ENCODE results near the gene PRKAR1A.

PRKAR1A gene

GRCh38 chr17:68505951-68506350, 6.3 kb upstream of the PRKAR1A start:
- H3K4me3 ChIP-seq (ENCODE audit: low read depth in 1 of 2, low read length in 1 of 2): no peak overlapping the region
- H3K36me3 ChIP-seq: no peaks in the 10 kb centered on the region
- H3K27ac ChIP-seq: peak overlapping the region; percentile 69
- no peaks in the 10 kb centered on the region for H3K9me3 ChIP-seq
- no peaks in the 10 kb centered on the region for H3K27me3 ChIP-seq
- H3K4me1 ChIP-seq (ENCODE audit: control insufficient read depth in 1 of 2, insufficient read depth in 1 of 2, low read depth in 1 of 2, low read length in 1 of 2): peaks cover 52 to 65% of the 10 kb centered on the region in 2 experiments
- no peak for TF ChIP-seq CTCF (IDR thresholded peaks at IDR 0.05)

GRCh38 chr17:68507576-68507975, 4.7 kb upstream of the PRKAR1A start:
- Histone ChIP-seq H3K36me3 (no peaks in the 10 kb centered on the region), H3K4me1 (ENCODE audit: control insufficient read depth in 1 of 2, insufficient read depth in 1 of 2, low read depth in 1 of 2, low read length in 1 of 2) (peaks cover 53 to 66% of the 10 kb centered on the region in 2 experiments), H3K27ac (peak overlapping the region; percentile 100), H3K27me3 (no peaks in the 10 kb centered on the region), H3K9me3 (no peaks in the 10 kb centered on the region), H3K4me3 (ENCODE audit: low read depth in 1 of 2, low read length in 1 of 2) (no peak overlapping the region)
- TF ChIP-seq CTCF (IDR thresholded peaks at IDR 0.05): no peak

GRCh38 chr17:68509141-68510057, 2.8 kb upstream of the PRKAR1A start:
- H3K4me1 ChIP-seq (ENCODE audit: control insufficient read depth in 1 of 2, insufficient read depth in 1 of 2, low read depth in 1 of 2, low read length in 1 of 2): peaks cover 68 to 76% of the 10 kb centered on the region in 2 experiments
- TF ChIP-seq CTCF (IDR thresholded peaks at IDR 0.05): no peak
- H3K27ac ChIP-seq: peak overlapping the region; percentile 100
- H3K27me3 ChIP-seq: no peaks in the 10 kb centered on the region
- H3K9me3 ChIP-seq: no peaks in the 10 kb centered on the region
- H3K36me3 ChIP-seq: no peaks in the 10 kb centered on the region
- H3K4me3 ChIP-seq (ENCODE audit: low read depth in 1 of 2, low read length in 1 of 2): peak overlapping the region in 1 of 2 experiments; percentile 89

GRCh38 chr17:68511254-68511670, 968 bp upstream of the PRKAR1A start:
- Histone ChIP-seq H3K27me3 (no peaks in the 10 kb centered on the region), H3K36me3 (peaks cover 18% of the 10 kb centered on the region), H3K4me1 (ENCODE audit: control insufficient read depth in 1 of 2, insufficient read depth in 1 of 2, low read depth in 1 of 2, low read length in 1 of 2) (peaks cover 67 to 71% of the 10 kb centered on the region in 2 experiments), H3K9me3 (no peaks in the 10 kb centered on the region), H3K4me3 (ENCODE audit: low read depth in 1 of 2, low read length in 1 of 2) (peak overlapping the region; percentile 89 to 98), H3K27ac (peak overlapping the region; percentile 100)
- TF ChIP-seq CTCF (IDR thresholded peaks at IDR 0.05): no peak

GRCh38 chr17:68511671-68512246, 471 bp upstream of the PRKAR1A start:
- H3K36me3 ChIP-seq: peaks cover 23% of the 10 kb centered on the region
- TF ChIP-seq CTCF (IDR thresholded peaks at IDR 0.05): peak; percentile 23
- peak overlapping the region; percentile 100 for H3K27ac ChIP-seq
- no peaks in the 10 kb centered on the region for H3K9me3 ChIP-seq
- peak overlapping the region; percentile 89 to 98 for H3K4me3 ChIP-seq (ENCODE audit: low read depth in 1 of 2, low read length in 1 of 2)
- H3K4me1 ChIP-seq (ENCODE audit: control insufficient read depth in 1 of 2, insufficient read depth in 1 of 2, low read depth in 1 of 2, low read length in 1 of 2): peaks cover 62 to 66% of the 10 kb centered on the region in 2 experiments
- no peaks in the 10 kb centered on the region for H3K27me3 ChIP-seq
